ENCODE data around the gene KRTAP22-1.

The KRTAP22-1 gene

DNA sequence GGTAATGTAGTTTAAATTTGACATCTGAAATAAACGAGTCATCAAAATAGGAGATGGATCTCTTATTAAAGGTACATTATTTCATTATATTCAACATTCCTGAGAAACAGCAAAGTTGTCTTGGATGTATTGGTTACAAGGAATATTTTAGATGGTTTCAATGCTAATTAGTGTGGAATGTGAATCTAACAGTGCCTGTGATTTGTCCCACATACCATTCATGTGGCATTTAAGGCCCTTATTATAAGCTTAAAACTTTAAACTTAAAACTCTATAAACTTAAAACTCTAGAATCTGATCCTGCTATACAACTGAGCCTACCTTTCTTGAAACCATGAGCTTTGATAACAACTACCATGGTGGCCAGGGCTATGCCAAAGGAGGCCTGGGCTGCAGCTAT, at the start of gene KRTAP22-1:
KRTAP22-1 (plus strand) TSS at position 301 of the 400 bp plus-strand sequence.
- no peak for DNase-seq

DNA sequence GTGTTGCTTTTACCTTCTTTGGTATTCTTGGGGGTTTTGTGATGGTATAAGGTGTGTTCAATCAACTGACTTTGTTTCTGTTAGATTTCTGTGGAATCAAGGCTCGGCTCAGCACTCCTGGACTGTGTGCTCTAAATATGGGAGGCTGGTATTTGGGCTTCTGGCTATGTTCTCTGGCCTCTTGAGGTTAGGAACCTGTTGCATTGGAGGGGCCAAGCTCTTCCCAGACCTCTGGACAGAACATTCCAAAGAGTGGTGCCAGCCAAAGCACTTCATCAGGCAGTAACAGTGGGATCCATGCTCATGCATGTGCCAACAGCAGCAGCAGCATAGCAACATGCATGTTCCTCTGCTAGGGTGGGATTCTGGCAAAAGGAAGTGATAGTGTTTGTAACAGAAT, 48.1 kb upstream of the KRTAP22-1 start:
- DNase-seq, result no peak

DNA sequence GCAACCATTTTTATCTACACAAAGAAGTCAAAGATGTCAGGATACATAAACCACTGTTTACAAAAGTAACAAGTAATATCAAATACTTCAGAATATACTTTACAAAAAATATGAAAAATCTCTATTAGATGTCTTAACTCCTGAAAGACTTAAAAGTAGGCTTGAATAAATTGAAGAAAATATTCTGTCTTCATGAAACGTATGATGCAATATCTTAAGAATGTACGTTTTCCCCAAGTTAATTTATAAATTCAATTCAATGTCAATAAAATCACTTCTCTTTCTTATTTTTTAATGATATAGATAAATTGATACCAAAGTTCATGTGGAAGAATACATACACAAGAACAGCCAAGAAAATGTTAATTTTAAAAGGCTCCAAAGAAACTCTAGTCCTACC, 45.8 kb upstream of the KRTAP22-1 start:
- no peak for DNase-seq

DNA sequence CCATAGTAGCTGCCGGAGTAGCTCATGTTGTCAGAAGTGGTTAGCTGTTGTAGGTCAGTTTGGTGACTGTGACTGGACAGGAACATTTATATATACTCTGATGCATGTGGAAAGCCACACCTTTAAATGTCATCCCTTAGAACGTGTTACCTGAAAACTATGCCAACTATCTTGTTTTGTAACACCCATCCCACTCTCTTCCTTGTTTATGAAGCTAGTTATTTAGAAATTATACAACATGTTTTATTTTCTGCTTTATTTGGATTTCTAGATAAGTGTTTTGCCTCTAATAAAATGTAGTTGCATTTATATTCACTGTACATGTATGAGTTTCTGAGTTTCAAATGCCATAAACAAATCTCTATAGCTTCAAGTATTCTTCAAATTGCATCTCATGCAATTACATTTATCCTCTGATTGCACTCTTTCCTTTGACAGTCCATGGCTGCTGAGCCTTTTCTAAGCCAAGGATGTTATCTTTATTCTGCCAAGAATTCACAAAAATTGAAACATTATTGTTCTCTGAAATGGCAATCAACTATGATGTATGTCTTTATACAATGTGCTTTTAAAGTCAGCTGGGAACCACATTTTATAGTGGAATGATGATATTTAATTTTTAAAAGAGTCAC, 39.5 kb upstream of the KRTAP22-1 start, which contains the start of gene KRTAP19-7:
KRTAP19-7 (minus strand) TSS at position 51 of the 632 bp plus-strand sequence; CDS start at position 26, 25 bp downstream.
- no peak for DNase-seq

DNA sequence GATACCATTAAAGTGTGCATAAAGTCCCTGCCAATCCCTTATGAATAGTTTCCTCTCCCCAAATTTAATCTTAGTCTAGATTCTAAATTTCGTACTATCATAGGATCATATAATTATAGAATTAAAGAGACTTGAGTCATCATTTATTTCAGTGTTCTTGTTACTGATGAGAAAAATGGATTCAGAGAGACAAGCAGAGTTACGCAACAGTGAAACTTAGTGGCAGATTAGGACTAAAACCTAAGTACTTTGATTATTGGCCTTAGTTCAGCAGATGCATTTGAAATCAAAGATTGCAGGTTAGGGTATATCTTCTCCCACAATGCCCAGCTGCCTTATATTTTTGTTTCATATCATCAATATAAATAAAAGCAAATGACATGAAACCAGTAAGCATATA, 38.9 kb upstream of the KRTAP22-1 start:
- no peak for DNase-seq

DNA sequence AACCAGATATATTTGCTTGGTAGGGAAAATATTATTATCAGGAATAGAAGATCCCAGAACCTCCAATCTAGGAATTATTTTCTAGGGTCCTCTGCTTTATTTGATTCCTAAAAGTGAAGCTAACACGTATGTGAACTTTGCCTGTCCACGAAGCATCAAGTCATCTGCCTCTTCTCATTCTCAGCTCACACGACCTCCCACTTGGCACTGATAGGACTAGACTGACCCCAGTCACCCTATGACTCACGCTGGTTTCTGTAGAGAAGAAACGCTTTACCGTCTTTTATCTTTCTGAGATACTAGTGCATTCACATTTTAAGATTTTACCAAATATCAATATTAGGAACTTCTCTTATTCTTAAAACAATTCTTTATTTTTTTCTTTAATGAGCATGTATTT, 37.8 kb upstream of the KRTAP22-1 start:
- DNase-seq, result no peak

DNA sequence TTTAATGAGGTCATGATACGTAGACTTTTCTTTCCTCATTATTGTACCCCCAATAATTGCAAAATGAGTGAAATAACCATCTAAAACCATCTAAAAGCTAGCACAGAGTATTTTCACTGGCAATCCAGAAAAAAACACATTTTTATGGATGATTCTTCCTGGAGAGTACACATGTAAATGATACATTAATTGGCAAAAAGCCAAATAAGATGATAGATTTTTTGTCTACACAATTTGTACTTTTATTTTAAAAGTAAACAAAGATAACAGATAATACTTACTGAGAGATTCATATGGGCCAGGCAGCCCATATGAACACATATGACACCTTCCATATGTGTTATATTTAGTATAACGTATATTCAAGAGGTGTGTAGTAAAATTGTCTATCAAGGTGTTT, 37.3 kb upstream of the KRTAP22-1 start:
- no peak for DNase-seq

DNA sequence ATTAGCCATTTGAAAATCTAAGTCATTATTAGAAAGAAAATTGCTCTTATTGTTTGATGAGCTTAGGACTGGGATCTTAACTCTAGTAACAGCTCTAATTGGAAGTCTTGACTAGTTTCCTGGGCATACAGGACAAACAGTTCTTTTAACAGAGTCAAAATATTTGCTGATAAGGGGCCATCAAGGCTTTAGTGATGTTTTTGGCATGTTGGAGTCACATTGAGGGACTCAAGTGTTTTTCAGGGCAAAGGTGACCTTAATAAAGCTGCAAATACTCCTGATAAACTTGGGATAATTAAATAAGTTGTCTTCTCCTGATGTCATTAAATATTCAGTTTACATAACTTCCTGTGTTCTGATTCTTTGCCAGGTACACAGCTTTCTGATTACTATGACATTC, 33.3 kb upstream of the KRTAP22-1 start:
- DNase-seq, result no peak

DNA sequence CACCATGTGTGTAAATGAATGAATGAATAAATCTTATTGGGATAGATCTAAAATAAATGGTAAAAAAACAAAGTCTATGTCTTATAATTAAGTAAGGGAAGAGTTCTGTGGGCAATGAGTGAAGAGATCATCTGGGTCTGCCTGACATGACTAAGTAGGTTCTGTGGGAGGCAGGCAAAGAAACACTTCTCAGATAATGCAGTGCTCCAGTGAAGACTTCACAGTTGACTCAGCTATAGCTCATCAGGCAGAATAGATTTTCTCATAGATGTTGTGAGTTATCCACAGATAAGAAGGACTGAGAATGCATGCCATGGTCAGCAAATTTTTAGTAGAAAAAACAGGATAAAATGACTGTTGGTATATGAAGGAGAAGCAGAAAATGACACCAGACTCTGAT, 23.1 kb upstream of the KRTAP22-1 start:
- DNase-seq, result no peak

DNA sequence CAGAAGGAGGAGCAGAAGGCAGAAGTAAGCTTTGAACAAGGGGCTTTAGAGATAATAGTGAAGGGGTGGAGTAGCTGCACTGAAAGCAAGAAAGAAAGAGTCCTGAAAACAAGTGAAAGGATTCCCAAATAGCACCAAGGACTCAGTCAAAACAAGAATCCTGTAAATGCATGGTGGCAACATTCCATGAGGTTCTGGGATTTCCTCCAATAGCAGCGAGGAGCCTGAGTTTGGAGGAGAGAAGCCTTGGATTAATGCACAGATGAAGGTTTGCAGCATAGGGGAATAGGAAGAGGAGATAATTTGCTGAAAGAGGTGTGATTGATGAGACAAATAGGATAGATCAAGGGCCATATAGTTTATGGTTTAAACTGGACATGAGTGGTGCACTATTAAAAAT, 21.5 kb upstream of the KRTAP22-1 start:
- DNase-seq, result no peak

DNA sequence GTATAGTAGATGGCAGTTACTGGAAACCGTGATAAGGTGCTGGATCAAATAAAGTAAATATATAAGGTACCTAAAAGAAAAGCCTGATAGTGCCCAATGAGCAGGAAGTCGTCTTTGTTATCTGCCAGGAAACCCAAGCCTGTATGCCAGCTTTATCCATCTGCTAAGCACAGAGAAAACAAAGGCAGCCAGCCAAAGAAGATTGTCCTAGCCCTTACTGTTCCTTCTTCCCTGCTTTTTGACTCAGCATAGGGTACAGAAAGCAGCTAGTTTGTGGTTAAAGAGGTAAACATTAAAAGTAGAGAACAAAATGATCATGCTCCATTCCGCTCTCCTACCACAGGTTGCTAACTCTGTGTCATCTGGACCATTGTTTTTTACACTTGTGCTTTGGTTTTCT, 20.8 kb upstream of the KRTAP22-1 start:
- DNase-seq, result no peak

DNA sequence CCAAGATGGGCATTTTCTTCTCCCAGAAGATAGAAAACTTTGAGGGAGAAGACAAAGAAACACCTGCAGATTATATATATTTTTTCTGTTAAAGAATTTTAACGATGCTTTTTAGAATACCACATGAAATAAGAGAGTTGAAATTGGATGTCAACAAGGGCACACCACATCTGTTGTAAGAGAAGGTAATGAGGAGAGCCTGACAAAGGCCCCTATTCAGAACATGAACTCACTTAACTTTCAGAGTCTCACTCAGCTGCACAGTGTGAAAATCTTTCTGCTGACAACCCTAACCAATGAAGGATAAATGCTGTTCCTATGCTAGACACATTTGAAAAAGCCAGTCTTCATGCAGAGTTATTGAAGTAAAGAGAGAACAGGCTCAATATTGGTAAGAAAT, 18.0 kb upstream of the KRTAP22-1 start:
- no peak for DNase-seq

DNA sequence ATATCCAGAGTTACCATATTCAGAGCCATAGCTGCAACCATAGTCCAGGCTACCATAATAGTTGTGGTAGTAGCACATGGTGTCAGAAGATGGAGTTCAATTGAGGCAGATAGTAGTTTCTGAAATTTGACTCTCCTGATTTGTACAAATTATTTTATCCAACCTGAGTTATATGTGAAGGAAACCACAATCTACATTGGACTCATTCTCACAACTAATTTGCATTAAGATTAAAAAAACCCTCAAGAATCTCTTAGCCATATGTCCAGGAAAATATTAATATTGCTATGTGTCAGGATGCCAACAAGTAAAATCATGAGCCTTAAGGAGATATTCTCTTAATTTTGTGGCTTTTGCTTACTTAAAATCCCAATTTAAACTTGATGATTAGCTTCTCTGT, 10.6 kb upstream of the KRTAP22-1 start, which contains the start of gene KRTAP22-2:
KRTAP22-2 (minus strand) TSS at position 101 of the 400 bp plus-strand sequence.
- no peak for DNase-seq

DNA sequence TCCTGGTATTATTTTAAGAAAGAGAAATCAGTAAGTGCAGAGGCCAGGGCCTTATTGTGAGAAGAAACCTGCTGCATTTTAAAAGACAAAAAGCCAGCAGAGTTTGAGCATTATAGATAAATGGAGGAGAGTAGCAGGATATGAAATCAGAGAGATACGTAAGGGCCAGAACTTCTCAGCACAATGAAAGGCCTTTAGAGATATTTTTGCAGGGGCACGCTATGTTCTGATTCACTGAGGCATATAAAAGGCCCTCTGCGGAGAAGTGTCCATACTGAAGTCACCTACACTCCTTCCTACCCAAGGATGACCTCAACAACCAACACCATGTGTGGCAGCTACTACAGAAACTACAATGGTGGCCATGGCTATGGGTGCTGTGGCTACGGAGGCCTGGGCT, 8.7 kb upstream of the KRTAP22-1 start, which contains the start of gene KRTAP6-3:
KRTAP6-3 (plus strand) TSS at position 301 of the 400 bp plus-strand sequence; CDS start at position 307, 6 bp downstream.
- DNase-seq, result no peak

DNA sequence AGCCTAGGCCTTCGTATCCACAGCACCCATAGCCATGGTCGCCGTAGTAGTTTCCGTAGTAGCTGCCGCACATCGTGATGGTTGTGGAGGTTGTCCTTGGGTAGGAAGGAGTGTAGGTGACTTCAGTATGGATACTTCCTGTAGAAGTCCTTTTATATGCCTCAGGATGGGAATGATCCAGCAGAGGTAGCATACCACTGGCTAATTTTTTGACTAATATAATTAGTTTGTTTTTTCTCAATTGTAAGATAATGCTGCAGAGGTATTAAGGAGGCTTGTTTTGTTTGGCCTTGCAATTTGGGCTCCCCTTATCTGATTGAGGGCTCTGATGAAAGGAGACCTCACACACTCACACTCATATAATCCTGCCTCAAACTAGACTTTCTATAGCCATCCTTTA, 2.1 kb upstream of the KRTAP22-1 start, which contains the start of gene KRTAP6-2:
KRTAP6-2 (minus strand) TSS at position 101 of the 400 bp plus-strand sequence; CDS start at position 73, 28 bp downstream.
- no peak for DNase-seq

DNA sequence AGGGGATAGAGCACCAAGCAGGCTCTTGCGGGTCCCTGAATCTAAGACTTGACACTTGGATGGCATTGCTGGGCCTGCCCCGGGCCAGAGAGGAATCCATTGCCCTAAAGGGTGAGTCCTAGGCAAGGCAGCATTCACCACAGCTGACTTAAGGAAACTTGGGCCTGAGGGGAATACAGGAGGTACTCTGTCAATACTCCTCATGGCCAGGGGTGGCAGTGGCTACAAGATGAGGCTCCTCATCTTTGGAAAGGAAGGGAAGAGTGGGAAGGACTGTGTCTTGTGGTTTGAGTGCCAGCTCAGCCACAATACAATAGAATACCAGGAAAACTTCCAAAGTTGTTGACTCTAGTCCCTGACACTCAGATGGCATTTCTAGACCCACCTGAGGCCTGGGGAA, 5.1 kb downstream of the KRTAP22-1 start:
- no peak for DNase-seq

DNA sequence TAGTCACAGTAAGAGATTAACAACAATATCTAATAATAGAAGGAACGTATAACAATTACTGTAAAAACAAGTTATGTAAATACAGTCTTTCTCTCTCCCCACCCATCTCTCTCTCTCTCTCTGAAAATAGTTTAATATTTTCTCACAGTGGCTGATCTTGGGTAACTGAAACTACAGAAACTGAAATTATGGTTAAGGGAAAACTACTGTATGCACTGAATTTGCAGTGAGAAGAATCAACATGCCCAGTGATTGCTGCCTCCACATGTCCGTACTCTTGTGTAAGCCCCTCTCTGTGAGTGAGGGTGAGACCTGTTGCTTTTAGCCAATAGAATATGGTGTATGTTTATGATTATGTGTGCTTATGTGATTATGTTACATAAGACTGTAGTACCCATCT, 11.2 kb downstream of the KRTAP22-1 start:
- no peak for DNase-seq

DNA sequence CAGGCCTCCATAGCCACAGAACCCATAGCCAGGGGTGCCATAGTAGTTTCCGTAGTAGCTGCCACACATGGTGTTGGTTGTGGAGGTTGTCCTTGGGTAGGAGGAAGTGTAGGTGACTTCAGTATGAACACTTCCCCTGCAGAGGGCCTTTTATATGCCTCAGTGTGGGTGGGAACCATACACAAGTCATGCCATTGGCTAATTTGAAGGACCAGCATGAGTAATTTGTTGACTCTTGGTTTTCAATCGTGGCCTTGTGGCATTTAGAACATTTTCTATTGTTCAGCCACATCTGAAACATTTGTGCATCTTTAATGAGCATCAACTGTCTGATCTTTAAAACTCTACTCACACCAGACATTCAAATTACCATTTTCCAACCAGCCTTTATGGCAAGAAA, 12.9 kb downstream of the KRTAP22-1 start, which contains the start of gene KRTAP6-1:
KRTAP6-1 (minus strand) TSS at position 95 of the 400 bp plus-strand sequence; CDS start at position 69, 26 bp downstream.
- no peak for DNase-seq

DNA sequence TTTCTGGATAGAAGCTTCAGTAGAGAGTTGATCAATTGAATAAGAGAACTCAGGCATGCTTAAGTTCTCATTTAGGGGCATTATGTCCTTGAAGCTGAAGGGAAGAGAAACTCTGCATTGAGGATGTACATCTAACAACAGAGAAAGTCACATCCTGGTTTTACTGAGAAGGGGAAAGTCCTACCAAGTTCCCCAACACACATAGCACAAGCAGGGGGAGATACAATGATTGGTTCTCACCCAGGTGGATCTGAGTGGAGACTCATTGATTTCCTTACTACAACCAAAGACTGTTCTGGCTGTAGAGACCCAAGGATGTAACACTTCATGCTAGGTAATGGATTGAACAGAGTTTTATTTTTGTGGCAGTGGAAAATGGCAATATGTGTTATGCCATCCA, 14.3 kb downstream of the KRTAP22-1 start:
- DNase-seq, result no peak

DNA sequence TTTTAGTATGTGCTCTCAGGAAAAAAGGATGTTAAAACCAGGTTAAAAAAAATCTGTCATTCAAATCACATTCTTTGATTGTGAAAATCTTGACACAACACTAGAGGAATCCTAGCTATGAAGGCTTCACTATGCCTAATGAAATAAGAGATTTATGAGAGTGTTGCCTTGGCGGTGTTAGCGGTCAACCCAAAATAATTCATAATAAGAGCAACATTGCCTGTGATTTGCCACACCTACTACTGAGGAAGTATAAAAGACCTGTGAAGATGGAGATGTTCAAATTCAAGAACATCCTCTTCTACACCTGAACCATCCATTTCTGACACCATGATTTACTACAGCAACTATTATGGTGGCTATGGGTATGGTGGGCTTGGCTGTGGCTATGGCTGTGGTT, 15.2 kb downstream of the KRTAP22-1 start, which contains the start of gene KRTAP20-1:
KRTAP20-1 (plus strand) TSS at position 301 of the 400 bp plus-strand sequence; CDS start at position 331, 30 bp downstream.
- no peak for DNase-seq

DNA sequence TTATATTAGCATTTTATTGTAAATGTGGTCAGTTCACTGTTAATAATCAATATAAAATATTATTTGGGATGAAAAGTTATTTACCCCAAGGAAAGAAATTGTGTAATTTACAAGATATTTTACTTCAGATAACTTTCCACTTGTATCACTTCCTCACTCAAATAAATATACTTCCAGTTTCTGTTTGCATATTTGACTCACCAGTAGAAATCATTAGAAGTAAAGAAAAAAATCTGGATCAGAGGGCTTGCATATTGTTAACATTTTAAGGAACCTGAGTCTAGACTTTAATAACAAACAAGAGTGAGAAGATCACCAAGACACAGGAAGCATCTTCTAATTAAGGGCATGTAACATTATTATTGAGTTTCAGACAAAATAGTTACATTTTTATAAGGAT, 19.2 kb downstream of the KRTAP22-1 start:
- DNase-seq, result no peak

DNA sequence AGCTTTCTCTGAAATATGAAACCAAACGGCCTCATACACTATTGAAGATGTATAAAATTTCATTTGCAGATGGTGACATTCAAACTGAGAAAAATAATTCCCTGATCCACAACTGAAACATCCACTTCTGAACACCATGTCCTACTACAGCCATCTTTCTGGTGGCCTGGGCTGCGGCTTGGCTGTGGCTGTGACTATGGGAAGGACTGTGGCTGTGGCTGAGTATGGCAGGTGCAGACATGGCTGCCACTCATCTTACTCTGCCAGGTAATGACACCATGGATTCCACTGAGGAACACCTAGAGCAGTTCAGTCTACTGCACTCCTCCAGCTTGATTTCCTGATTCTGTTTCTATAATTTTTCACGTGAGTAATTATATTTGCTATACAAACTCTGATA, 19.6 kb downstream of the KRTAP22-1 start, which contains the start of gene KRTAP20-4:
KRTAP20-4 (plus strand) TSS at position 106 of the 400 bp plus-strand sequence.
- no peak for DNase-seq

DNA sequence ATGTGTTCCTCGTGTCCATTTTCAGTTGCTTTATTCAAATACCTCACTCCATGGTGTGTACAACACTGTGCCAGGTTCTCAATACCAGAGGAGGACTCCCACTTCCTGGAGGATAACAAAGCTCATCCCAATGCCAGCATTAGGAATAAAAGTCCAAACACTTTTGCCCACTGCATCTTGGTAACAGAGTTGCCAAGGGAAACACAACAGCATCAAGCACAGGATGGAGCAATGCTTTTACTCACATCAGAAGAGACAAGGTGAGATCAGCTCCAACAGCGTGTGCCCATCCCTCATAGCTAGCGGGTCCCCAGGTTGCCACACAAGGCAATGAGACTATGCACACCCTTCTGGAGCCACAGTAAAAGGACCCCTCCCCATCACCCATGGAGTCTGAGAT, 22.5 kb downstream of the KRTAP22-1 start:
- DNase-seq, result no peak

DNA sequence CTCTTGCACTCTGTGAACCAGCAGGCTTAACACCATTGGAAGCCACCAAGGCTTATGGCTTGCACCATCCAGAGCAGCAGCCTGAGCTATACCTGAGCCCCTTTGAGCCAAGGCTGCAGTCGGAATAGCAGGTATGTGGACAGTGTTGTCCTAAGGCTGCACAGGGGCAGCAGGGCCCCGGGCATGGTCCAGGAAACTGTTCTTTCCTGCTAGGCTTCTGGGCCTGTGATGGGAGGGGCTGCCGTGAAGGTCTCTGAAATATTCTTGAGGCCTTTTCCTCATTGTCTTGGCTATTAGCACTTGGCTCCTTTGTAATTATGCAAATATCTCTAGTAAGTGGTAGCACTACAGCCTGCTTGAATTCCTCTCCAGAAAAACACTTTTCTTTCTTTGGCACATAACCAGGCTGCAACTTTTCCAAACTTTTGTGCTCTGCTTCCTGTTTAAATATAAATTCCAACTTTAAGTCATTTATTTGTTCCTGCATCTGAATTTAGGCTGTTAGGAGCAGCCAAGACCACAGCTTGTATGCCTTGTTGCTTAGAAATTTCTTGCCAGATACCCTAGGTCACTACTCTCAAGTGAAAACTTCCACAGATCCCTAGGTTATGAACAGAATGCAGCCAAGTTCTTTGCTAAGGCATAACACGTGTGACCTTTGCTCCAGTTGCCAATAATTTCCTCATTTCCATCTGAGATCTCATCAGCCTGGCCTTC, 24.7 kb downstream of the KRTAP22-1 start:
- DNase-seq, result no peak
